Neuron (in vitro differentiated cells): ENCODE results near the gene GALNT5.
A peak's percentile ranks its signal among the peaks of the same experiment; 100 is the strongest.

Experiments
- H2AFZ ChIP-seq: one replicate; pipeline ENCODE4 v1.6.1; 2013; ENCODE audit warnings: low read depth, mild to moderate bottlenecking, inconsistent platforms, low read length, moderate library complexity
- H3K27me3 ChIP-seq: one replicate; pipeline ENCODE4 v1.6.1; 2013; ENCODE audit warnings: low read length; ENCODE audit not compliant: insufficient read depth
- H3K36me3 ChIP-seq: one replicate; pipeline ENCODE4 v1.6.1; 2013; ENCODE audit warnings: low read length; ENCODE audit not compliant: insufficient read depth
- H3K4me1 ChIP-seq: one replicate; pipeline ENCODE4 v1.6.1; 2013; ENCODE audit warnings: low read length; ENCODE audit not compliant: insufficient read depth
- H3K4me3 ChIP-seq: 2 replicates; pipeline ENCODE4 v1.5.1; 2013; ENCODE audit warnings: mild to moderate bottlenecking, low read length, moderate library complexity
- H3K9me3 ChIP-seq: one replicate; pipeline ENCODE4 v1.6.1; 2013; ENCODE audit warnings: low read length

Gene GALNT5

GRCh38 chr2:157231476-157231875 is 26.0 kb upstream of the GALNT5 start:
- H2AFZ ChIP-seq = no peak overlapping the region
- no peaks in the 10 kb centered on the region for H3K27me3 ChIP-seq
- H3K4me3 ChIP-seq = no peak overlapping the region
- no peaks in the 10 kb centered on the region for H3K36me3 ChIP-seq
- no peaks in the 10 kb centered on the region for H3K9me3 ChIP-seq
- H3K4me1 ChIP-seq = no peaks in the 10 kb centered on the region

- peaks cover 3% of the 10 kb centered on the region for H3K4me1 ChIP-seq
Observed at GRCh38 chr2:157233506-157233905, 24.0 kb upstream of the GALNT5 start.

DNA sequence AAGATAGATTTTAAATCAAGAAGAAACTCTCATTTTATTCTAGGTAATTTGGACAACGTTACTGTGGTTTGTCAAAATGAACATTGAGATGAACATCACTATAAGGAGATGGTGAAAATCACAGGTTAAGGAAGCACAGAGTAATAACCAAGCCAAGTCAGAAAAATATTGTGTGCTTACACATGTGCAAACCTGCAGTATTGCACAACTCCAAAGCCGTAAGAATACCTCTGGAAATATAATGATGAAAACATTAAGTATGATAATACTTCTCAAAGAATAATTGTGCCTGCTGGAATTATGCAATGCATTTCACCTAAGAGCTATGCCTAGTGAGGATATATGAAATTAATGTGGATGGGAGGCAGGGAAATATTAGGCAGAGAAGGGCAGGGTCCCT is 21.1 kb upstream of the GALNT5 start:
- Histone ChIP-seq H3K9me3 (no peaks in the 10 kb centered on the region), H3K4me3 (no peak overlapping the region), H3K4me1 (peaks cover 6% of the 10 kb centered on the region), H3K27me3 (no peaks in the 10 kb centered on the region), H2AFZ (no peak overlapping the region), H3K36me3 (no peaks in the 10 kb centered on the region)

More at GRCh38 chr2:157233506-157233905, 24.0 kb upstream of the GALNT5 start:
- Histone ChIP-seq H3K27me3 (no peaks in the 10 kb centered on the region), H3K36me3 (no peaks in the 10 kb centered on the region), H3K4me3 (no peak overlapping the region), H3K9me3 (no peaks in the 10 kb centered on the region), H2AFZ (no peak overlapping the region)

DNA sequence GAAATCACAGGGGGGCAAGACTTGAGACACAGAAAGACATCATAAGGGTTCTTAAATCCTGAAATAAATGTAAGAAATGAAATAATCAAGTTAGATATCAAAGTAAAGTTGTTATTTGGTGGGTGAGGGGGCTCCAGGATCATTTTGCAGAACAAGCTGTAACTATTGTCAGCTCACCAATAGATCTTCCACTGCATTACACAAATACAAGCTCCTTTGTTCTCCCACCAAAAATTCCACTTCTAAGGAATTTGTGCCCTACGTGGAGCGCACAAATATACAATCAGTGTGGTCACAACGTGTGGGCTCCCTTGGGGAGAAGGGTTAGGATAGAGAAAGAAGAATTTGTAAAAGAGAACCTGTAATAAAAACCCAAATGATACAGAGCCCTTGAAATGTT is 19.2 kb upstream of the GALNT5 start:
- H3K4me1 ChIP-seq = peaks cover 6% of the 10 kb centered on the region
- no peak overlapping the region for H3K4me3 ChIP-seq
- H2AFZ ChIP-seq = no peak overlapping the region
- H3K36me3 ChIP-seq = no peaks in the 10 kb centered on the region
- H3K9me3 ChIP-seq = no peaks in the 10 kb centered on the region
- no peaks in the 10 kb centered on the region for H3K27me3 ChIP-seq

DNA sequence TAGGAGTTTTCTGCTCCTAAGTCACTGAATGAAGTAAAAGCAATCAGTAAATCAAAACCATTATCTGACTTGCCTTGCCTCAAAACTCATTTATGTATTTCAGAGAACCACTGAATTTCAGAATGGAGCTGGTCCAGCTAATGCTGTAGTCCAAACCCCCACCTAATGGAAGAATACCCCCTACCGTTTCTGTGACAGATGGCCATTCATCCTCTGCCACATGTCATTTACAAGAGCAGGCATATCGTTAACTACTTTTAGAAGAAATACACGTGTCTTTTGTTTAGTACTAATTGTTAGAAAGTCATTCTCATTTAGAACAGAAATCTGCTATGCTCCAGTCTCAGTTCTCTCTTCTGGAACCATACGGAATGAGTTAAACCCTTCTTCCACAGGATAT is 12.8 kb upstream of the GALNT5 start:
- no peak overlapping the region for H3K4me3 ChIP-seq
- no peaks in the 10 kb centered on the region for H3K36me3 ChIP-seq
- no peaks in the 10 kb centered on the region for H3K27me3 ChIP-seq
- peaks cover 16% of the 10 kb centered on the region for H3K4me1 ChIP-seq
- H3K9me3 ChIP-seq = no peaks in the 10 kb centered on the region
- no peak overlapping the region for H2AFZ ChIP-seq

GRCh38 chr2:157245144-157245840 is 12.2 kb upstream of the GALNT5 start:
- no peaks in the 10 kb centered on the region for H3K27me3 ChIP-seq
- no peaks in the 10 kb centered on the region for H3K9me3 ChIP-seq
- H2AFZ ChIP-seq = no peak overlapping the region
- peaks cover 16% of the 10 kb centered on the region for H3K4me1 ChIP-seq
- H3K4me3 ChIP-seq = no peak overlapping the region
- no peaks in the 10 kb centered on the region for H3K36me3 ChIP-seq

DNA sequence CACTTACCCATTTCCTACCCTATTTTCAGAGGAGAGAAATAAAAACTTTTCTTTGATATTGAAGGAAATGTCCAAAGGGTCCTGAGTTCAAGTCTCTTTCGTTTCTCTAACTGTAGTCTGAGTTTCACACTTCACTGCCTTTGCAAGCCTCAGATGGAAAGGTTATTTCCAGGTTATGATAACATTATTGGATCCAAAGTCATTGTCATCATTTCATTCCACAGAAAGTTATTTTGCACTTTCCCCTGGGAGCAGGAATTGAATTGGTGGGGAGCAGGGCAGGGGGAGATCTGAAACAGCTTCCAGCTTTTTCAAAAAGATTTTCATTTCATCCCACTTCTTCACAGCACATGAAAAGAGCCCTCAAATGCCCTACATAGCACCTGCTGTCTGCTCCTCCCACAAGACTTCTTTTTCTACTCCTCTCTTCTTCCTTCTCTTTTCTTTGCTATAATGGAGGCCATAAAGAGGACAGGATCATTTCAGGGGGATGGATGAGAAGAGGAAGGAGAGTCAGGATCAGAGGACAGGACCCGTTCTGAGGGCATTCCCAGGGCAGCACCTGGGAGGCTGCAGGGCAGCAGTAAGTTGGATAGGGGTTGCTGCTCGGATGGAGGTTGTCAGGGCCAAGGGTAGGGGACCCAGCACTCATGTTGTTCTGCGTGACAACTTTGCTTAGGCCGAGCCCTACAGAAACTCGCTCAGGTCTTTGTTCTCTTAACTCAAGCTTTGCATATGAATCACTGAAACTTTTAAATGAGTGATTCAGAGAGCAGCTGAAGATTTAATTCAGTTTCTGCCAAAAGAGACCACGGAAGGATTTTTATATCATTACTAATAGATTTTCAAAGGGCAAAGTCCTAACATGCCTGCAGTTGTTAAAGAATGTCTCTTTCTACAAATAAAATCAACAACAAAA is 11.4 kb upstream of the GALNT5 start:
- no peaks in the 10 kb centered on the region for H3K9me3 ChIP-seq

DNA sequence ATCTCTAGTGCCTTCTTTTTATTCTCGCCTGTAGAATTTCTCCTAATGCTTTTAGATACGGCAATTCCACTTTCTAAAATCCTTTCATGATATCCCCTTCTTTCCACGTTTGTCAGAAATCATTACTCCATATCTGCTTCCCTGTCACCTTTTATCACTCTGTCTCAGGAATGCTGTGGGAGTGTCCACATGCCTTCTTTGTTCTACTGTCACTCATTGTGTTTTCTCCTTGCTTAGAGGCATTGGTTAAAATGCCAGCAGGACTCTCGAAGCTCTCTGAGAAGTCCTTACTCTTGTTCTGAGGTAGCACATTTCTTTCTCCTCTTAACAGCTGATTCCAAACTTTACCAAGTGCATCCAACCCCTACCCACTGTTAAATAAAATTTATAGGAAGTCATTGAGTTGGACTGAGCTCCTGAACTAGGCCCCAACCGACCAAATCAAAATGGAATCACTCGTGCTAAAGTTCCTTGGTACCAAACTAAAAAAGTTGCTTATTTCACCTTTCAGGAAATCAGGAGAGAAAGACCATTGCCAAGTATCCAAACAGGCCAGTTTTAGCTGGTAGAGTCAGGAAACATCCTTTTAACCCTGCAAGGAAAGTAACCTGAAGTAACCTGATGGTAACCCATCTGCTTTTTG is 10.6 kb upstream of the GALNT5 start:
- peaks cover 16% of the 10 kb centered on the region for H3K4me1 ChIP-seq
- no peaks in the 10 kb centered on the region for H3K9me3 ChIP-seq
- peak overlapping the region; percentile 20 for H2AFZ ChIP-seq
- no peaks in the 10 kb centered on the region for H3K36me3 ChIP-seq
- peak overlapping the region; percentile 4 for H3K4me3 ChIP-seq
- H3K27me3 ChIP-seq = no peaks in the 10 kb centered on the region

More for the DNA sequence above, 11.4 kb upstream of the GALNT5 start:
- Histone ChIP-seq H3K36me3 (no peaks in the 10 kb centered on the region), H3K27me3 (no peaks in the 10 kb centered on the region), H3K4me1 (peaks cover 16% of the 10 kb centered on the region), H3K4me3 (peak overlapping the region; percentile 4), H2AFZ (peak overlapping the region; percentile 20)

DNA sequence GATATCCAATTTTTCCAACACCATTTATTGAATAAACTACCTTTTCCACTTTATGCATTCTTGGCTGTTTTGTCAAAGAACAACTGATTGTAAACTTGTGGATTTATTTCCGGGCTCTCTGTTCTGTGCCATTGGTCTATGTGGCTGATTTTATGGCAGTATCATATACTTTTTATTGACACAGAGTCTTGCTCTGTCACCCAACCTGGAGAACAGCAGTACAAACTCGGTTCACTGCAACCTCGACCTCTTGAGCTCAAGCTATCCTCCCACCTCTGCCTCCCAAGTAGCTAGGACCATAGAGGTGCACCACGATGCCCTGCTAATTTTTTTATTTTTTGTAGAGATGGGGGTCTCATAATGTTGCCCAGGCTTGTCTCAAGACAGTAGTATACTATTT is 6.7 kb upstream of the GALNT5 start:
- Histone ChIP-seq H3K4me1 (peaks cover 13% of the 10 kb centered on the region), H3K36me3 (no peaks in the 10 kb centered on the region), H3K27me3 (no peaks in the 10 kb centered on the region), H2AFZ (no peak overlapping the region), H3K4me3 (no peak overlapping the region), H3K9me3 (no peaks in the 10 kb centered on the region)

GRCh38 chr2:157251932-157252331 is 5.6 kb upstream of the GALNT5 start:
- no peaks in the 10 kb centered on the region for H3K9me3 ChIP-seq
- no peaks in the 10 kb centered on the region for H3K36me3 ChIP-seq
- no peak overlapping the region for H2AFZ ChIP-seq
- H3K27me3 ChIP-seq = no peaks in the 10 kb centered on the region
- no peak overlapping the region for H3K4me3 ChIP-seq
- peaks cover 3% of the 10 kb centered on the region for H3K4me1 ChIP-seq

DNA sequence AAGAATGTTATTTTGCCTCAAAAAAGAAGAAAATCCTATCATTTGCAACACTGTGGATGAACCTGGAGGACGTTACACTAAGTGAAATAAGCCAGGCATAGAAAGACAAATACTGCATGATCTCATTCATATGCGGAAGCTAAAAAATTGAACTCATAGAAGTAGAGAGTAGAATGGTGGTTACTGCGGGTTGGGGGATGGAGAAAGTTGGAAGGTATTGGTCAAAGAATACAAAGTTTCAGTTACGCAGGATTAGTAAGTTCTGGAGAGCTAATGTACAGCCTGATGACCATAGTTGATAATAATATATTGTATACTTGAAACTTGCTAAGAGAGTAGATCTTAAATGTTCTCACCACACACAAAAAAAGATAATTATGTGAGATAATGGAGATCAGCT is 5.0 kb upstream of the GALNT5 start:
- no peak overlapping the region for H3K4me3 ChIP-seq
- H3K4me1 ChIP-seq = peaks cover 3% of the 10 kb centered on the region
- H3K36me3 ChIP-seq = no peaks in the 10 kb centered on the region
- no peak overlapping the region for H2AFZ ChIP-seq
- H3K9me3 ChIP-seq = no peaks in the 10 kb centered on the region
- H3K27me3 ChIP-seq = no peaks in the 10 kb centered on the region

DNA sequence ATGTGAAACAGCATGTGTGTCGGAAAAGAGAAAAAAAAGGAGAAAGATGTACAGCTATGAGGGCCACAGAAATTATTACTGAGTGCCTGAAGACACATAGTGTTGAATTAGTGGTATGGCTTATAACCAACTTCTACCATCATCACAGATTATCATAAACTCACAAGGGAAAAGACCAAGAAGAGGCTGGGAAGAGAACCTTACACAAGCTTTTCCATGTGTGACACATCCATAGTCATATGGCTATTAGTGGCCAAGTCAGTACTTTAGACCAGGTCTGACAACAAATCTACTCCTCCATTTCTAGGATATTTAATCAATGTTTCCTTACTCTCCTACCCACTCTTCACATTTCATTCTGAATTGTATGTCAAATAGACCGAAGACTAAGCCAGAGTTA is 3.5 kb upstream of the GALNT5 start:
- no peaks in the 10 kb centered on the region for H3K27me3 ChIP-seq
- no peaks in the 10 kb centered on the region for H3K36me3 ChIP-seq
- H3K4me3 ChIP-seq = no peak overlapping the region
- no peaks in the 10 kb centered on the region for H3K9me3 ChIP-seq
- H3K4me1 ChIP-seq = peaks cover 8% of the 10 kb centered on the region
- H2AFZ ChIP-seq = no peak overlapping the region

DNA sequence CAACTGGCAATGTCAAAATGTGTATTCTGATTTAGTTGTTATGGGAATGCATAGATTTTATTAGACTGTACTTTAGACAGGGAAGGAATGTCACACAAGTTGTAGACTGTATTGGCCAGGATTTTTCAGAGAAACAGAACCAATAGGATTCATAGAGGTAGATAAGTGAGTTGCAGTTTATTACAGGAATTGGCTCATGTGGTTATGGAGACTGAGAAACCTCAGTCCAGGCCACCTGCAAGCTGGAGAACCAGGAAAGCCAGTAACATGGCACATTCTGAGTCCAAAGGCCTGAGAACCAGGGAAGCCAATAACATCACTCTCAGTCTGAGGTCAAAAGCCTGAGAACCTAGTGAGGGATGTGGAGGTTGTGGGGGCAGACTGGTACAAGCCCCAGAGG is 1.8 kb upstream of the GALNT5 start:
- Histone ChIP-seq H3K36me3 (no peaks in the 10 kb centered on the region), H3K4me3 (no peak overlapping the region), H2AFZ (no peak overlapping the region), H3K9me3 (no peaks in the 10 kb centered on the region), H3K4me1 (peaks cover 8% of the 10 kb centered on the region), H3K27me3 (peaks cover 2% of the 10 kb centered on the region)
